ENCODE measurements around the gene NCK2.
A peak's percentile ranks its signal among the peaks of the same experiment; 100 is the strongest.

NCK2 gene

DNA sequence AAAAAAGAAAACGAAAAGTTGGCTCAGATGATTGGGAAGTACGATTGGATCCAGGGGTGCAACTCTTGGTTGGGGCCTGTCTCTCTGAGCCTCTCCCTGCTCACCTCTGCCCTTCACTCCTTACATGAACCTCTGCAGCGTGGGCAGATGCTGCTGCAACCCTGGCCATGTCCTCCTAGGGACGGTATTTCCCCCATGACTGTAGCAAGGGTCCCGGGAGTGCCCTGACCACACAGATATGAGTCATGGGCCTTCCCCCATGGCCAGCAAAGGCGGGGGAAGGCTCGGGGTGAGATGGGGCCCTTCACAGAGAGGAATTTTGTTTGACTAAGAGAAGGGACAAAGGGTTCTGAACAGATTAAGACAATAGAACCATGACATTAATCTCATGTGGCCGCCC lies 129.0 kb downstream of the NCK2 start:
- TF ChIP-seq, protein P1, sequence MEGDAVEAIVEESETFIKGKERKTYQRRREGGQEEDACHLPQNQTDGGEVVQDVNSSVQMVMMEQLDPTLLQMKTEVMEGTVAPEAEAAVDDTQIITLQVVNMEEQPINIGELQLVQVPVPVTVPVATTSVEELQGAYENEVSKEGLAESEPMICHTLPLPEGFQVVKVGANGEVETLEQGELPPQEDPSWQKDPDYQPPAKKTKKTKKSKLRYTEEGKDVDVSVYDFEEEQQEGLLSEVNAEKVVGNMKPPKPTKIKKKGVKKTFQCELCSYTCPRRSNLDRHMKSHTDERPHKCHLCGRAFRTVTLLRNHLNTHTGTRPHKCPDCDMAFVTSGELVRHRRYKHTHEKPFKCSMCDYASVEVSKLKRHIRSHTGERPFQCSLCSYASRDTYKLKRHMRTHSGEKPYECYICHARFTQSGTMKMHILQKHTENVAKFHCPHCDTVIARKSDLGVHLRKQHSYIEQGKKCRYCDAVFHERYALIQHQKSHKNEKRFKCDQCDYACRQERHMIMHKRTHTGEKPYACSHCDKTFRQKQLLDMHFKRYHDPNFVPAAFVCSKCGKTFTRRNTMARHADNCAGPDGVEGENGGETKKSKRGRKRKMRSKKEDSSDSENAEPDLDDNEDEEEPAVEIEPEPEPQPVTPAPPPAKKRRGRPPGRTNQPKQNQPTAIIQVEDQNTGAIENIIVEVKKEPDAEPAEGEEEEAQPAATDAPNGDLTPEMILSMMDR (IDR thresholded peaks at IDR 0.05; ENCODE audit: control extremely low read depth, extremely low read depth, low read depth, missing control alignments), result no peak
- CTCF ChIA-PET, result interaction anchor here (1.8 kb wide), 1 partner anchor 19 kb away, joined by 3 read pairs; no protein-coding TSS in a partner anchor
- POLR2A ChIA-PET, result interaction anchor here (1.2 kb wide), 1 partner anchor 11 kb away, joined by 3 read pairs; no protein-coding TSS in a partner anchor
- peak; percentile 91 for DNase-seq (ENCODE audit: extremely low spot score)

DNA sequence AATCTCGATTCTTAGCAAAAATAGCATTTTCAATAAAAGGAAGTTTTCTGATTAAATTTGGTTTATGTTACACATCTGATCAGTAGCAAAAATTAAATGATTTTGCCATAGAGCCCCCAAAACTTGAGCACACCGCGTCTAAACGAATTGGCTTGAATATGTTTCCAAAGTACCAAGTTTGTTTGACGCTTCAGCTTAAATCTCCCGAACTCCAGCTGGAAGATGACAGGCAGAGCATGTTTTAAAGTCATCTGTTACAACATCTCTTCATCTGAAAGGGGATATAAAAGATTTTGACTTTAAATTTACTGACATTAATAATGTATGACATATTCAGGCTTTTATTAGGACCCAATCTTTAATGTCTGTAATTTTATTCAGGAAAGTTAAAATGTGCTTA lies 129.8 kb downstream of the NCK2 start:
- TF ChIP-seq, protein P1 (IDR thresholded peaks at IDR 0.05; ENCODE audit: control extremely low read depth, extremely low read depth, low read depth, missing control alignments), result no peak
- ChIA-PET POLR2A (interaction anchor here (1.2 kb wide), 1 partner anchor 11 kb away, joined by 3 read pairs; no protein-coding TSS in a partner anchor), CTCF (interaction anchor here (0.8 to 1.8 kb wide), 7 partner anchors 10 to 231 kb away, joined by 3 to 5 read pairs (median 3); no protein-coding TSS in a partner anchor)
- DNase-seq (ENCODE audit: extremely low spot score), result no peak

DNA sequence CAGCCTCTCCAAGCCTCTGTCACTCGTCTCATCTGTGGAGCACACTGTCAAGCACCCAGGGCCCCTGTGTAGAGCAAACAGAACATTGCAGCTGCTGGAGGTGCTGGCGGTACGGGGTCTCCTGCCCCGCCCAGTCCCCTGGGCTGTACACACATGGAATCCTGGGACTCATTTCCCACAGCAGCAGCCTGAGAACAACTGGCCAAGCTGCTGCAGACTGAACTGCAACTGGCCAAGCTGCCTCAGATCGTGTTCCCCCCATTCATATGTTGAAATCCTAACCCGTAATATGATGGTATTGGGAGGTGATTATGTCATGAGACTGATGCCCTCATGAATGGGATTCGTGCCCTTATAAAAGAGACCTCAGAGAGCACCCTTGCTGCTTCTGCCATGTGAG lies 130.5 kb downstream of the NCK2 start:
- CTCF ChIA-PET, result interaction anchor here (0.8 to 1.3 kb wide), 6 partner anchors 9 to 230 kb away, joined by 3 to 5 read pairs (median 4); no protein-coding TSS in a partner anchor
- POLR2A ChIA-PET, result interaction anchor here (1.2 kb wide), 1 partner anchor 10 kb away, joined by 3 read pairs; no protein-coding TSS in a partner anchor
- TF ChIP-seq, protein P1 (IDR thresholded peaks at IDR 0.05; ENCODE audit: control extremely low read depth, extremely low read depth, low read depth, missing control alignments), result no peak
- no peak for DNase-seq (ENCODE audit: extremely low spot score)

- TF ChIP-seq, protein P1 (IDR thresholded peaks at IDR 0.05; ENCODE audit: control extremely low read depth, extremely low read depth, low read depth, missing control alignments), result no peak
- ChIA-PET POLR2A (no interaction called here), CTCF (no interaction called here)
- DNase-seq (ENCODE audit: extremely low spot score), result no peak
These were observed 131.5 kb downstream of the NCK2 start for GRCh38 chr2:105876191-105876590.

DNA sequence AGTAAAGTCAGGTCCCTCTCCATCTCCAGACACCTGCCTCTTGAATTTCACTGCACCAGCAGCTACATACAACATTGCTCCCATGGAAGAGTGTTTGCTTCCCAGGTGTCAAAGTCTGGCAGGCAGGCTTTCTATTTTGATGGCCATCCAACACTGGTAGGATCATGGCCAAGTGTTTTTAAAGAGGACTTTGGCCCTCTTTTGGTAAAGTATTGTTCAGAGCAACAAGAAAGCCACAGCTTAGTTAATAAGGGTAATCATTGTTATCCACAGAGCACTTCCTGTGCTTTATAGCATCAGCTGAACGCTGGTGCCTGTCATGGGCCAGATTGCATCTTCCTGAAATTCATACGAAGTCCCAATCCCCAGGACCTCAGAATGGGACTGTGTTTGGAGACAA lies 133.2 kb downstream of the NCK2 start:
- POLR2A ChIA-PET, result no interaction called here
- TF ChIP-seq, protein P1 (IDR thresholded peaks at IDR 0.05; ENCODE audit: control extremely low read depth, extremely low read depth, low read depth, missing control alignments), result no peak
- CTCF ChIA-PET, result no interaction called here
- no peak for DNase-seq (ENCODE audit: extremely low spot score)

DNA sequence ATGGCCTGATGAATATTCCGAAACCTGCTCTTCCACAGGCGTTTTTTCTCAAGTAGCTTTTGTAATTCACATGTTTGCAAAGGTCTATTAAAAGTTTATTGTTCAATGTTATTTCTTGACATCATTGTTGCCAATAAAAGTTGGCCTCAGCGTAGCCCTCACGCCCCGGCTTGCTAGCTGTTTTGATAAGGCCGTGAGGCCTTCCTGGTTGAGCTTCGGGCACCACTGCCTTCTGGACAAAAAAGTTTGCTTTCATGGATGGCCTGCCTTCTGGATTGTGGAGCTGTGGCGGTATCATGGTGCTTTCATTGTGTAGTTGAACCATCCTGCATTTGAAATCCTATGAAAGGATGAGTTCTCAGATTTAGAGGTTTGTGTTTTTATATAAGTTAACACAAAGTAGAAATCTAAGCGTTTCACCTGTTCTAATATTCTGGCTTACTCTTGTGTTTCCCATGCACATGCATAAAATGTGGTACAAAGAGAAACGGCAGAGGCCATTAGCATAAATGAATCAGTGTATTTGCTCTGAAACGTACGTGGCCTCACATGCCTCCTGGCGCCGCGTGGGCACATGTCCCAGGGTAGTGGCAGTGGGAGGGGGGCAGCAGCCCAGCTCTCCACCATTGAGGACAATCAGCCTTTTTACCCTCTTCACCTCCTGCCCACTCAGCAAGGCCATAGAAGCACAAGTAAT lies 134.5 kb downstream of the NCK2 start:
- no peak for DNase-seq (ENCODE audit: extremely low spot score)
- ChIA-PET POLR2A (no interaction called here), CTCF (no interaction called here)
- TF ChIP-seq, protein P1 (IDR thresholded peaks at IDR 0.05; ENCODE audit: control extremely low read depth, extremely low read depth, low read depth, missing control alignments), result no peak

Data from GM10248 (cell line).